ENCODE data around the gene XPR1. TPM values are rescaled to one million over a fixed set of nuclear protein-coding genes. Genes with fewer than 3 reads are reported as not detected.

Gene XPR1
- total RNA-seq, 1 experiment from 2014 or later, result 19.3 TPM

DNA sequence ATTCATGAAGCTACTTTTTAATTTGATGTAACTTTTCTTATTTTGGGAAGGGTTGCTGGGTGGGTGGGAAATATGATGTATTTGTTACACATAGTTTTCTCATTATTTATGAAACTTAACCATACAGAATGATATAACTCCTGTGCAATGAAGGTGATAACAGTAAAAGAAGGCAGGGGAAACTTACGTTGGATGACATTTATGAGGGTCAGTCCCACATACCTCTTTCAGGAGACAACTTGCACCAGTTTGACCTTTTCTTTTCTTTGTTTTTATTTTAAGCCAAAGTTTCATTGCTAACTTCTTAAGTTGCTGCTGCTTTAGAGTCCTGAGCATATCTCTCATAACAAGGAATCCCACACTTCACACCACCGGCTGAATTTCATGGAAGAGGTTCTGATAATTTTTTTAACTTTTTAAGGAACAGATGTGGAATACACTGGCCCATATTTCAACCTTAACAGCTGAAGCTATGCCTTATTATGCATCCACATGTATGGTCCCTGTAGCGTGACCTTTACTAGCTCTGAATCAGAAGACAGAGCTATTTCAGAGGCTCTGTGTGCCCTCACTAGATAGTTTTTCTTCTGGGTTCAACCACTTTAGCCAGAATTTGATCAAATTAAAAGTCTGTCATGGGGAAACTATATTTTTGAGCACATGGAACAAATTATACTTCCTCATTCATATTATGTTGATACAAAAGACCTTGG lies 252.9 kb downstream of the XPR1 start:
- DNase-seq (ENCODE audit: low read depth), result no peak

DNA sequence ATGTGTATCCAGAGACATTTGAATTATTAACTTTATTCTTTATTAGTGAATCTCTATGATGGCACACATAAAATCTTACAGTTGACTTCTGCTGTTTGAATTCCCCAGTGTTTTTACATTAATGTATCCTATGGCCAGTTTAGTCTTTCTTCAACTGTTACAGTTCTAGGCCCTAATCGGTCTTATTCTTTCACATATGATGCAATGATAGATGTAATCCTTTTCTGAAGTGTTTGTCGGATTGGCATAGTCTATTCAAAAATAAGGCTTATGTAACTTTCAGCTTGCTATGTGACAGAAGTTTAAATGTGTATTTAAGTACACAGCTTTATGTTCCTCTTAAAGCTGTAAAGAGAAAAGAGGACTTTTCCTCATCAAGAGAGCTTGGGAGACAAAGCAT lies 254.5 kb downstream of the XPR1 start:
- no peak for DNase-seq (ENCODE audit: low read depth)

DNA sequence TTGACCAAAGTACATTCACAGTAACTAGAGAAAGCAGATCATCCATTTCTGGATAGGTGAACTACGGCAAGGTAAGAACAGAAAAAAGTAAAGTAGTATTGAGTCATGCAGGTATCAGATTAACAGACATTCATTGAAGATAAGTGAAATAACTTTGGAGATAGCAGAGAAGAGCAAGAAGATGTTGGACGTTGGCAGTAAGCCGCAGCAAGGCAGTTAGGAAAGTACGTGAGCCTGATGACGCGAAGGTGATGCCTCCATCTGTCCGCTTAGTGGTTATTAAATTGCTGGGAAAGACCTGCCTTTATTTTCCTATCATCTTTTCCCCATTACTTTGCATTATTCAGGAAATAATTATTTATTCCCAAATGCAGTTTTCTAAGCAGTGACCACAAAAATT lies 256.0 kb downstream of the XPR1 start:
- no peak for DNase-seq (ENCODE audit: low read depth)

DNA sequence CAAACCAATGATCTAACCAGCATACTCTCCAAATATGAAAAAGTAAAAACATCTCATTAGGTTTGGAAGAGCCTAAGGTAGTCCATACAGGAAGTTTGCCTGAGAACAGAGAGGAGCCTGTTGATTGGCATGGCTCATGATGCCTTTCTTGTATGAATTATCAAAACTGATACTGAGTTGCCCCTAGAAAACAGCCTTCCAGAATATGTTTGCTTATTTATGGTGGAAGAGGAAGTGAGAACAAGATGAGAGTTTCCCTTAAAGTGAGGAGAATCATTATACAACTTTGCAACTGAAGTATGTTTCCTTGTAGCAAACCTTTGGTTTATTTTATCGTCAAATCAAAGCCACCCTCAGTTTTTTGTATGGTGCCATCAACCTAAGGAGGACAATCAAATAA lies 257.0 kb downstream of the XPR1 start:
- DNase-seq (ENCODE audit: low read depth), result no peak

DNA sequence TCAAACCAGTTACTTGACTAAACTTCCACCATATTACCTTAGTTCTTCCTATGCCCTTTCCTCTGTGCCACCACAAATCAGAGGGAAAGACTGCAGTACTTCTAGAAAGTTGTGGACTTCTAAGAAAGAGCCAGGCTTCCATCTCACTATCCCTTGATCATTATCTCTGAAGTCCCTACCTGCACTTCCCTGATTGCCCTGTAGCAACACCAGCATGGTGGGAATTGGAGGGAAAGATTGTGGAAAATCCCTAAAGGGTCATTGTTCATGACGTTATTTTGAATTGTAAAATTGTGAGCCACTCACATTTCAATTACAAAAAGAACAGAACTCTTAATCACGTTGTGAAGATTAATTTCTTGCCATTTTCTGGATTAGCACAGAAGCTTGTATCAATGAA lies 257.5 kb downstream of the XPR1 start:
- DNase-seq (ENCODE audit: low read depth), result no peak

DNA sequence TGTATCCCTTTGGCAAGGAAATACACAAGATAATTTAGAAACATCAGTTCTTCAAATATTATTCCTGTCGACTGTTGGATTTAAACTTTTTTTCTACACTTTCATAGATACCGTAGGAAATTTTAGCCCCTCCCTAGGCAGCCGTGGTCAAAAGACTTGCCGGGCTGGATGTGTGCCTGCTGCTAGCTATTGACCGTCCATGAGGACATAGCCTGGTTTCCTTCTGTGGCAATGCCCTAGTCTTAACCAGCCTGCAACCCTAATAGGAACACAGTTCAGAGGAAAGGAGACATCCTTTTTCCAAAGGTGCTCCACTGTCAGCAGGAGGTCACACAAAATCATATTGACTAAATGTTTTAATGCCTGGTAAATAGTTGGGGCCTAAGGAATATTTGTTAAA lies 260.4 kb downstream of the XPR1 start:
- no peak for DNase-seq (ENCODE audit: low read depth)

DNA sequence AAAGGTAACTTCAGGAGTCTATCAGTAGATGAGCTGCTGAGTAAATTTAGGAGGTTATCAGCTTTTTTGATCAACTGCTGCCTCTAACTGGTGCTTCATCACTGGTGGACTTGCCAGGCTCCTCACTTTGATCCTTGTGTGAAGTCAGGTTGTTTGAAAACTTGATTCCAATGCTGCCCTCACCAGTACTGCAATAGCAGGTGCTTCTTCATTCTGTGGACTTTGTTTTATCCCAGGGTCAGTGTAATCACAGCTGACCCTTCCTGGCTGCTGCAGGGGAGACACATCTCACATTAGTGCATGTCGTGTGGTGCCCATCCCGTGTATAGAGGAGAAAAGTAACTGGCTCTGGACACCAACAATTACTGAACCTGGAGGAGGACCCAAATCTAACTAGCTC lies 260.9 kb downstream of the XPR1 start:
- DNase-seq (ENCODE audit: low read depth), result no peak

DNA sequence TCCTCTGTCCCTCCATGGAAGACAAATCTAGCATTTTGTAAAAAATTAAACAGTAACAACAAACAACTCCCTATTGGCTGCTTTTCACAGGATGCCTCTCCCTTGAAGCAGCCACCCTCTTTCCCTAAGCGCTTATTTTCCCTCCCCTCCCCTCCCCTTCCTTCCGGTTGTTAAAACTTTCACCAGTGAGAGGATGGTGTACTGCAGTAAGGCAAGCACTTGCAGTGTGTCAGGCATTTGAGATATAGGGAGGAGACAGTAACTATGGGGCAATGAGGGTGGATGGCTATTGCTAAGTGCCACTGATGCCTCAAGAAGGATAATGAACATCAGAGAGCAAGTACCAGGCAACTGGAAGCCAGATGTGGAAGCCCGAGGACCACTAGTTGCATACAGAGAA lies 261.8 kb downstream of the XPR1 start:
- no peak for DNase-seq (ENCODE audit: low read depth)

DNA sequence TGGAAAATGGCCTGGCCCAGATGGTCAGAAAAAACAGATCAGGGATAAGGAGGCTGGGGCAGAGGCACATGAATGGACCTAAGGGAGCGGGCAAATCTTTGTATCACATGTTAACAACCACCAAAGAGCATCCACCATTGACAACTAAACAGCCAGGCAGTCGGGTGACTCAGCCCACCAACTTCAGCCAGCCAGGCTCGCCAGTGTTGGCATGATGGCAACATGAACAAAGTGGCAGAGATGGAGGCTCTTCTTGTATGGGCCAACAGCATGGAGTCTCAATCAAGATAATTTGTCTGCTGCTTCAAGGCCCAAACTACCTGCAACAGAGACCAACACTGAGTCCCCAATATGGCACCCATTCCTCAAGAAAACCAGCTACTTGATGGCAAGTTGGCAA lies 264.3 kb downstream of the XPR1 start:
- DNase-seq (ENCODE audit: low read depth), result no peak

DNA sequence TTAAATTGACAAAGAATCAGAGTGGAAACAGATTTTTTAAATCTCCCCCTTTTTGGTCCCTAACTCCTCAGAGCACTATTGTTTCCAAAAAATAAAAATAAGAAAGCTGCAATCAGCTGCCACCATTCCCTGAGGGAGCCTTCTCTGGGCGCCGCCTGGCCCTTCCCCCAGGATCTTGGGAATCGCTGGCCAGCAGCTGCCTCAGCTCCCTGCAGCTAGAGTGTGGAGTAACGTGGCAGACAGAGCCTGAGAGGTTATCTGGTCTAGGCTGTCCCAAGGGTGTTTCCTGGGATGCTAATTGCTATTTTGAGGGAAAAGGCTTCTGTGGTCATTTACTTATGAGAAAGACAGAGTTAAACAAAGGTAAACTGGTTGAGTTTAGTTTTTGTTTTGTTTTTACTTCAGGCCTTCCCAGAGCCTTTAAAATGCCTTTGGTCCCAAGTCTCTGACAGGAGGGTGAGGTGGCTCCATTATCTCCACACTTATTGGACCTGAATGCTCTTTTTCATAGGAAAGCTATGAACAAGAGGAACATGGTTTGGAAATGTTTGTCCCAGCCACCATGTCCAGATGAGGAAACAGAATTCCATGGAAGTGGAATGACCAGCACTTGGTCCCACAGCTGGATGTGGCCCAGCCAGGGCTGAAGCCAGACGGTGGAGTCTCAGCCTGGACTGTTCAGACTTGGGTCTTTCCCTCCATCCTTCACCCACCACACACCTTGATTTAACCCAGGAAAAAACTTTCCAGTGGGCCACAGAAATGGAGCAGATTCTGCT lies 266.8 kb downstream of the XPR1 start:
- no peak for DNase-seq (ENCODE audit: low read depth)

DNA sequence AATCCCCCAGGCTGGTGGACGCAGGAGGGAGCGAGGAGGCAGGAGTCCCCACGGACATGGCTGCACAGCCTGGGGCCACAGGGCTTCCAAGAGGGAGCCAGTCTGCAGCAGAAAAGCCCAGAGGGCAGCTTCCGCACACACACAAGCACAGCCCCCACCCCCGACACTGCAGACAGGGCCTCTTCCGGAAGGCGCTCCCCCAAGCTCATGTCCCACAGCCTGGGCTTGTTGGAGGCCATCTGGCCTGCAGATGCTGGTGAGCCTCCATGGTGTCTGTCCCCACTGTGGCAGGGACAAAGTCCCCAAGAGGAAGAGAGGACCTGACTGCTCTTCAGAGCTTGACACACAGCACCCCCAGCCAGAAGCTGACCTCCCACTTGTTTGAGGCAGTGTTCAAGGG lies 267.4 kb downstream of the XPR1 start:
- DNase-seq (ENCODE audit: low read depth), result no peak

DNA sequence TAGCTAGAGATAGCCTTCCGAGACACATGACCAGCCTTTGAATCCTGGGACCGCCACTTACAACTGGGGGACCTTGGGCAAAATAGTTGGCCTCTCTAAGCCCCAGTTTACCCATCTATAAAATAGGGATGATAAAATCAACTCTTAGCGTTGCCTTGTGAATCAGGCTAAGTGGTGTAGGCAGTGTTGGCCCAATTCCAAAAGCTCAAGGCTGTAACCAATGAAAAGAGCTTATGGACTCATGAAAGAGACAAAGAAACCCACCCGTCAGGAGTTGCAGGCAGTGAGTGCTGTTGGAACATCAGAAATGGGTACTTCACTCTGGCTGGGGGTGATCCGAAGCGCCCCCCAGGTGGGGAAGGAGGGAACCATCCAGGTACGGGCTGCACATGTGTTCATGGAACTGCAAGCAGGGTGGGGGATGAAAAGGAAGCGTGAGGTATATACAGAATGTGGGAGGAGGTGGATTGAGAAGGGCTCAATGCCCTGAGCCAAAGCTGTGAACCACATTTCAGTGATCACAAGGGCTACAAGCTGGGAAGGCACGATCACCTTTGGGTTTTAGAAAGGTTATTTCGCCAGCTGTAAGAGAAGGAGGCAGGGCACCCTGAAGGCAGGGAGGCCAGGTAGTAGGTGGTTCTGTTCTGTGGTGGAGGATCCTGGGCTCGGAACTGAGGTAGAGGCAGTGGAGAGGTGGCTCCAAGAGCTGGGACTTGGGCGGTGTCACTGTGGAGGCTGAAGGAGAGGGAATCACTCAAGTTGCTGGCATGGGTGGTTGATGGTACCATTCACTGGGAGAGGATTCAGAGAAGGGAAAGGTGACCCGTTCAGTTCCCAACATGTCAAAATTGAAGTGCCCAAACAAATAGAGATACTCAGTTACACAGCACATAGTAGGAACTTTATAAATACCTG lies 269.5 kb downstream of the XPR1 start:
- DNase-seq (ENCODE audit: low read depth), result no peak

DNA sequence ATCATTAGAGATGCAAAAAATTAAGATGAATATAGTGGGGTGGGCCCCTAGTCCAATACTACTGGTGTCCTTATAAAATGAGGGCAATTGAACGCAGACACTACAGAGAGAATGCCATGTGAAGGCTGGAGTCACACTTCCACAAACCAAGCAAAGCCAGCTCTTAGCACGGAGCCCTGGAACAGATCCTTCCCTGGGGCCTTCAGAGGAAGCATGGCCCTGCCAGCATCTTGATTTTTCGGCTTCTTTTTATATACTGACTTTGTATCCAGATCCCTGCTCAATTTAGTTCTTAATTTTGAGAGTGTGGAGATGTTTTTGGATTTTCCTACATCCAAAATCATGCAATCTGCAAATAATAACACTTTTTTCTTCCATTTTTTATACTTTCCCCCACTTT lies 270.7 kb downstream of the XPR1 start:
- DNase-seq (ENCODE audit: low read depth), result no peak

DNA sequence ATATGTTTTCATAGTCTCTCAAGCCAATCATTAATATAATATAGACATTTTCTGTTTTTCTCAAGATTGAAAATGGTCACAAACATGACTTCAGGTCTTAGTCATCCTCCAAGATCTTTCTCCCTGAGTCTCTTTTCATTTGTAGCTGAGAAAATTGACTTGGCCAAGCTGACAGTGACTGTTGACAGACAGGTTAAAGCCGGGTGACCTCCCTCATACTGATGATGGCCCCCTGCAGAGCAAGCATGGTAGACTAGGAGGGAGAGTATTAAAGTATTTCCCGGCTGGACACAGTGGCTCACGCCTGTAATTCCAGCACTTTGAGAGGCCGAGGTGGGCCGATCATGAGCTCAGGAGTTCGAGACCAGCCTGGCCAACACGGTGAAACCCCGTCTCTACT lies 274.1 kb downstream of the XPR1 start:
- no peak for DNase-seq (ENCODE audit: low read depth)

DNA sequence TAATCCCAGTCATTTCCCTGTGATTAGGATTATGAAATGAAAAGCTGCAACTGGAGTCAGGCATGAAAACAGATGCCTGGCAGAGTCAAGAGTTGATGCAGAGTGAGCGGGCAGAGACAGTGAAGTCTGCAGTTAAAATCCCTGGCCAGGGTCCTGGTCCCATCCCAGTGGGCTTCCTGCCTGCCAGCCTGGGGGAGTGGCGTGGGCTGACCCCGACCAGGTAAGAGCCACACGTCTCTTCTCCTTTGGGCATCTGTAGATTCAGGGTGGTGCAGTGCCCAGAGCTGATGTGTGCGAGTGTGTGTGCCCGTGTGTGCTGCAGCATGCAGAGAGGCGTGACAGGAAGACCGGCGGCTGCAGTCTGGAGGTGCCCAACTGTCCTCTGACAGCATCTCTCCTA lies 274.7 kb downstream of the XPR1 start:
- DNase-seq (ENCODE audit: low read depth), result no peak

DNA sequence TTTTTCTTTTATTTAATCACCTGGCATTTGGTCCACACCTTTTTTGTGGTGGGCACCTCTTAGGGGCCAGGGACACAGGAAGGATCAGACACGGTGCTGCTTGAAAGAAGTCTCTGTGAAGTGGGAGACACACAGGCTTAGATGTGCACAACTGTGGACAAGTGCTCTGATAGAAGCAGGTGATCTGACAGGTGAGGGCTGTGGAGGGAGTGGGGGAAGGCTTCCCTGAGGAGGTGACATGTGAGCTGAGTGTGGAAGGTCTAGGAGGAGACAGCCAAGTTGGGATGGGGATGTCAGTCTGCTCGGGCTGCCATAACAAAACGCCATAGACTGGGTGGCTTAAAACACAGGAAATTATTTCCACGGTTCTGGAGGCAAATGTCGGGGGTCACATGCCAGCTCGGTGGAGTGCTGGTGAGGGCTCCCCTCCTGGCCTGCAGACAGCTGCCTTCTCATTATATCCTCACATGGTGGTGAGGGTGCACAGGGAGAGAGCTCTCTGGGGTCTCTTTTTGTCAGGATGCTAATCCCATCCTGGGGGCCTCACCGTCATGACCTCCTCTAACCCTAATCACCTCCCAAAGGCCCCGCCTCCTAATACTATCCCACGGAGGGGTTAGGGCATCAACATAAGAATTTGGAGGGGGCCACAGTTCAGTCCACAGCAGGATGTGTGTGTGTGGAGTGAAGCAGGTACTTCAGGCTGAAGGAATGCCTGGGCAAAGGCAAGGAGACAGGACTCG lies 275.7 kb downstream of the XPR1 start:
- no peak for DNase-seq (ENCODE audit: low read depth)

DNA sequence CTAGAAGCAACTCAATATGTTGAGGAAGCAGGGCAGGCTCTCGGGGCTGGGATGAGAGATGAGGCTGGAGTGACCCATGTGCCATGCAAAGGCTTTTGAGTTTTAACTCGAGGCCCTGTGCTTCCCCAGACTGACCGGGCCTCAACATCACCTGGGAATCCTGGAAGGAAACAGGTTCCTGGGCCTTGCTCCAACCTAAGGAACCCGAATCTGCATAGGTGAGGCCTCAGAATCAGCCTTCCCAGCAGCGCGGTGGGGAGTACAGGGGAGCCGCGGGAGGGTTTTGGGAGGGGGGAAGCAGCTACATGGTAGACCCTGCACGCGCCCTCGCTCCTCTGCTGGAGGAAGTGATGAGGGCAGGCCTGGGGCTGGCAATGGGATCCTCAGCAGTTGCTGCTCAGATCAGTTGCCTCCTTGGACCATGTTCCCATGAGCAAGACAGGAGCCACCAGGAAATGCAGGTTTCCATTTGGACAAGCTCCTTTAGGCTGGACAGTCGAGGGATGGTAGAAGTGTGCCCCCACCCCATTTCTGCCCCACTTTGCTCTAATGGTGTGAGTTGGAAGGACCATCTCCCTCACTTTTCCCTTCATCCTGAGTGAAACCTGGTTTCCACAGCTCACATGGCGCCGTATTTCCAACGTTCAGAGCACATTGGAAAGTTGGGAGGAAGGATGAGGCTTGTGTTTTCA lies 276.4 kb downstream of the XPR1 start:
- no peak for DNase-seq (ENCODE audit: low read depth)

DNA sequence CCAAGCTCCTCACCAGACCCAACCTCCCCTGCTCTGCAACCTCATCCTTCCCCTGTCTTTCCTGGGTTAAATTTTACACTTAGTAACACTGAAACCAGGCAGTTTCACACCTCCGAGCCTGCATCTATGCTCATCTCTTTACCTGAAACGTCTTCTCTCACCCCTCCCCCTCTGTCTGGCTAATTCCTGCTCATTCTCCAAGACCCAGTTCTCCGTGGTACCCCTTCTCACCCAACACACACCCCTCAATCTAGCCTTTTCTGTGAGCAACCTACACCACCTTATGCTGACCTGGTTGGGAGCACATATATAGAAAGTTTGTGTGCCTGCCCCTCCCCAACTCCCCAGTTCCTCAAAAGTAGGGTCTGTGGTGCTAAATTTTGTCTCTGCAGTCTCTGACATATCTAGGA lies 277.2 kb downstream of the XPR1 start:
- no peak for DNase-seq (ENCODE audit: low read depth)

DNA sequence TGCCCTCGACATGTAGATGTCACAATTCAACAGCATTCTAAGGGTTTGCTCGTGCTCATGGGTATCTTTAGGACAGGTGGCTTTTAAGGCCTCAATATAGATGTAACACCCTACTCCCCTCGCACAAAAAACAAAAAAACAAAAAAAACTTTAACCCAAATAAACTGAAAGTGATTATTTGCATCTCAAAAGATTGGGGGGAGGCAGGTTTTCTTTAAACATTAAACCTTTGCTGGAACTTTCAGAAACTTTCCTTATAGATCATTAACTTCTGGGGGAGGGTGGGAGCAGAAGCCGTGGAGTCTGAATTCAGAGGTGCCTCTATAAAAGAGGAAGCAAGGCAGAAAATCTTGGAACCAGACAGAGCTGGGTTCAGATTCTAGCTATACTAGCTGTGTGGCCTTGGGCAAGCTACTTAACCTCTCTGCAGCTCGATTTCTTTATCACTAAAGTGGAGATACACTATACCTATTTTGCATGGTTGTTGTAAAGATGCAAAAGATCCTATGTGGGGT lies 277.7 kb downstream of the XPR1 start:
- no peak for DNase-seq (ENCODE audit: low read depth)

DNA sequence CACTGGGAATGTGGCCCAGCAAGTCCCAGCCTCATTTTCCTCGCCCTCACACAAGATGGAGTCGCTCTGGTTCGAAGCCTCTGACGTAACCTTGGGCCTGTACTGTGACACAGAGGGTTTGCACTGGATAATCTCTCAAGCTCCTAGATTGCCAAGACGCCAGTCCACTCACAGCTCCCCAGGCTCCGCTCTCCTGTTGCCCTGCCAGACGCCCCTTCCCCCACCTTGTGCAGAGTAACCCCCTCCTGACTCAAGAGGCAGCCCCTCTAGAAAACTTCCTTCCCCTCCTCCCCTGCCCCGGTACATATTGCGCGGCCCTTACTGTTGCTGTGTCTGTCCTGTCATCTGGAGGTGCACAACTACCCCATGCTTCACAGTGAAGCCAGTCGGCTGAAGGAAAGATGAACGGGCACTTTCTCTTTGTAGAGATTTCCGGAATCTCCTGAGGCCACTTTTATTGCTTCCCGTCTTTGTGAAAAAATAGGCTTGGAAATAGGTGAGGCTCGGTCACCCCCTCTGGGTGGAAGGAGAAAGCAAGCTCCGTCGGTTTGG lies 279.9 kb downstream of the XPR1 start:
- DNase-seq (ENCODE audit: low read depth), result no peak

All from HT1080 (cell line).